Measurements from ENCODE around the gene KIAA0319L. TPM values are rescaled to one million over a fixed set of nuclear protein-coding genes. Genes with fewer than 3 reads are reported as not detected.
"Not testable (repeated sequence)": the region's sequence is repeated elsewhere in the genome, so short reads cannot be mapped to it uniquely, and the experiment has no call there.

KIAA0319L gene
- total and polyA plus RNA-seq, 4 donors = 27.0 to 107 (median 27.9) TPM

GRCh38 chr1:35473216-35473615, 84.0 kb downstream of the KIAA0319L start:
- not testable (repeated sequence) for H3K27ac ChIP-seq (ENCODE audit: low read depth in 1 of 2, low read length in 2 of 2); H3K4me1 ChIP-seq (ENCODE audit: control insufficient read depth in 4 of 4, insufficient read depth in 4 of 4, low read length in 3 of 4); H3K4me3 ChIP-seq (ENCODE audit: low read depth in 1 of 3, low read length in 3 of 3); DNase-seq (ENCODE audit: low spot score); H3K9me3 ChIP-seq (ENCODE audit: control insufficient read depth in 4 of 4, low read length in 3 of 4); H3K27me3 ChIP-seq (ENCODE audit: control insufficient read depth in 4 of 4, insufficient read depth in 4 of 4, low read length in 3 of 4); H3K9ac ChIP-seq (ENCODE audit: low read depth in 1 of 2, low read length in 2 of 2)
- WGBS = 91% methylated on average over 3 of the region's 3 CpGs
- H3K36me3 ChIP-seq (ENCODE audit: control insufficient read depth in 4 of 4, insufficient read depth in 3 of 4, low read depth in 1 of 4, low read length in 3 of 4) = peaks cover 6 to 39% (median 25%) of the 10 kb centered on the region in 4 donors

GRCh38 chr1:35470977-35471613, 86.1 kb downstream of the KIAA0319L start:
- no peak for DNase-seq (ENCODE audit: low spot score)
- 92% methylated on average over 4 of the region's 4 CpGs for WGBS
- Histone ChIP-seq H3K27me3 (ENCODE audit: control insufficient read depth in 4 of 4, insufficient read depth in 4 of 4, low read length in 3 of 4) (no peaks in the 10 kb centered on the region), H3K9me3 (ENCODE audit: control insufficient read depth in 4 of 4, low read length in 3 of 4) (no peaks in the 10 kb centered on the region), H3K36me3 (ENCODE audit: control insufficient read depth in 4 of 4, insufficient read depth in 3 of 4, low read depth in 1 of 4, low read length in 3 of 4) (peaks cover 8 to 45% (median 27%) of the 10 kb centered on the region in 4 donors), H3K4me3 (ENCODE audit: low read depth in 1 of 3, low read length in 3 of 3) (no peak overlapping the region), H3K4me1 (ENCODE audit: control insufficient read depth in 4 of 4, insufficient read depth in 4 of 4, low read length in 3 of 4) (no peaks in the 10 kb centered on the region), H3K27ac (ENCODE audit: low read depth in 1 of 2, low read length in 2 of 2) (no peak overlapping the region), H3K9ac (ENCODE audit: low read depth in 1 of 2, low read length in 2 of 2) (no peak overlapping the region)
- TF ChIP-seq GABPA (IDR thresholded peaks at IDR 0.05 in 1 of 2, conservative IDR thresholded peaks at IDR 0.05 in 1 of 2) = no peak

- TF ChIP-seq REST (IDR thresholded peaks at IDR 0.05) = no peak
- H3K9me3 ChIP-seq (ENCODE audit: control insufficient read depth in 4 of 4, low read length in 3 of 4) = no peaks in the 10 kb centered on the region
- no peak overlapping the region for H3K27ac ChIP-seq (ENCODE audit: low read depth in 1 of 2, low read length in 2 of 2)
- H3K36me3 ChIP-seq (ENCODE audit: control insufficient read depth in 4 of 4, insufficient read depth in 3 of 4, low read depth in 1 of 4, low read length in 3 of 4) = peaks cover 11 to 54% (median 48%) of the 10 kb centered on the region in 4 donors
- H3K9ac ChIP-seq (ENCODE audit: low read depth in 1 of 2, low read length in 2 of 2) = no peak overlapping the region
- no peaks in the 10 kb centered on the region for H3K4me1 ChIP-seq (ENCODE audit: control insufficient read depth in 4 of 4, insufficient read depth in 4 of 4, low read length in 3 of 4)
- WGBS = 98% methylated on average over 1 of the region's 1 CpG
- no peak for DNase-seq (ENCODE audit: low spot score)
- no peaks in the 10 kb centered on the region for H3K27me3 ChIP-seq (ENCODE audit: control insufficient read depth in 4 of 4, insufficient read depth in 4 of 4, low read length in 3 of 4)
- H3K4me3 ChIP-seq (ENCODE audit: low read depth in 1 of 3, low read length in 3 of 3) = no peak overlapping the region
Measured at GRCh38 chr1:35466120-35466519, 91.1 kb downstream of the KIAA0319L start.

GRCh38 chr1:35463749-35464148, 93.5 kb downstream of the KIAA0319L start:
- peaks cover 10 to 47% (median 37%) of the 10 kb centered on the region in 4 donors for H3K36me3 ChIP-seq (ENCODE audit: control insufficient read depth in 4 of 4, insufficient read depth in 3 of 4, low read depth in 1 of 4, low read length in 3 of 4)
- not testable (repeated sequence) for H3K9ac ChIP-seq (ENCODE audit: low read depth in 1 of 2, low read length in 2 of 2); H3K9me3 ChIP-seq (ENCODE audit: control insufficient read depth in 4 of 4, low read length in 3 of 4); H3K4me3 ChIP-seq (ENCODE audit: low read depth in 1 of 3, low read length in 3 of 3); H3K27me3 ChIP-seq (ENCODE audit: control insufficient read depth in 4 of 4, insufficient read depth in 4 of 4, low read length in 3 of 4); H3K27ac ChIP-seq (ENCODE audit: low read depth in 1 of 2, low read length in 2 of 2); H3K4me1 ChIP-seq (ENCODE audit: control insufficient read depth in 4 of 4, insufficient read depth in 4 of 4, low read length in 3 of 4); DNase-seq (ENCODE audit: low spot score)
- WGBS = 95% methylated on average over 2 of the region's 2 CpGs

- Histone ChIP-seq H3K4me1 (ENCODE audit: control insufficient read depth in 4 of 4, insufficient read depth in 4 of 4, low read length in 3 of 4) (no peaks in the 10 kb centered on the region), H3K27me3 (ENCODE audit: control insufficient read depth in 4 of 4, insufficient read depth in 4 of 4, low read length in 3 of 4) (no peaks in the 10 kb centered on the region), H3K27ac (ENCODE audit: low read depth in 1 of 2, low read length in 2 of 2) (no peak overlapping the region), H3K9me3 (ENCODE audit: control insufficient read depth in 4 of 4, low read length in 3 of 4) (no peaks in the 10 kb centered on the region), H3K36me3 (ENCODE audit: control insufficient read depth in 4 of 4, insufficient read depth in 3 of 4, low read depth in 1 of 4, low read length in 3 of 4) (peaks cover 9 to 45% (median 36%) of the 10 kb centered on the region in 4 donors), H3K4me3 (ENCODE audit: low read depth in 1 of 3, low read length in 3 of 3) (no peak overlapping the region), H3K9ac (ENCODE audit: low read depth in 1 of 2, low read length in 2 of 2) (no peak overlapping the region)
- 70% methylated on average over 2 of the region's 2 CpGs for WGBS
- DNase-seq (ENCODE audit: low spot score) = no peak
- no peak for TF ChIP-seq CTCF (IDR thresholded peaks at IDR 0.05; ENCODE audit: low read depth, low read length, missing input control)
- TF ChIP-seq FOXA2 (IDR thresholded peaks at IDR 0.05) = no peak
- no peak for TF ChIP-seq JUND (IDR thresholded peaks at IDR 0.05)
- no peak for TF ChIP-seq REST (IDR thresholded peaks at IDR 0.05)
- no peak for TF ChIP-seq SP1 (IDR thresholded peaks at IDR 0.05)
- TF ChIP-seq YY1 (IDR thresholded peaks at IDR 0.05) = no peak
- TF ChIP-seq ATF3 (IDR thresholded peaks at IDR 0.05) = no peak
Measured at GRCh38 chr1:35463232-35463631, 94.0 kb downstream of the KIAA0319L start.

All from liver (tissue), 9 donors.